Suprapubic skin (tissue), 4 donors: ENCODE measurements around the gene TAF11L10.
"Not testable (repeated sequence)": the region's sequence is repeated elsewhere in the genome, so short reads cannot be mapped to it uniquely, and the experiment has no call there.

Experiments used
- POLR2A ChIP-seq, 2 donors: fragments of 450-650 bp; IDR thresholded peaks; one replicate each; pipeline ENCODE4 v1.6.1; 2017; ENCODE audit warnings: antibody characterized with exemption in 2 of 2, mild to moderate bottlenecking in 2 of 2, moderate library complexity in 2 of 2
- POLR2AphosphoS5 ChIP-seq, 3 donors: sonication (generic); formaldehyde crosslinking; IDR thresholded peaks; one replicate each; pipeline ENCODE4 v1.6.1; 2017; ENCODE audit warnings: antibody characterized with exemption in 3 of 3
- TF ChIP-seq, protein P1 (sequence below), 2 donors: fragments of 200-600 bp in 1 of 2; fragments of 450-650 bp in 1 of 2; sonication (generic) in 1 of 2; IDR thresholded peaks; one replicate each; pipeline ENCODE4 v1.5.1; 2016 to 2019; ENCODE audit warnings: antibody characterized with exemption in 2 of 2, mild to moderate bottlenecking in 1 of 2, moderate library complexity in 1 of 2

DNA sequence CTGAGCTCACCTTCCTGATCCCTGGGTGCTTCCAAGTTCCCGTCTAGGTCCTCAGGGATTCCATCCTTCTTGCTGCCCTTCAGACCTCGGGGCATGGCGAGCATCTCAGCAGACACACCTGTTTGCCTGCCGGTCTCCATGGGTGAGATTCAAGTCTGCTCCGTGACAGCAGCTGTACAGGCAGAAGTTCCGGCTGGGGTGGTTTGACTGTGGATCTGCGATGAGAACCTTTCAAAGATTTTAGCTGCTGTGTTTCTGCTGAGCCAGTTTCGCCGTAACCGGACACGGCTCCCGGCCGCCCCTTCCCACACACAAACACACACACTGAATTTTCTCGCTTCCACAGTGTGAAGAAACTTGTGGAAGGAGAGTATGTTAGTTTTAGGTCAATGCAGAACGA is 3.4 kb downstream of the TAF11L10 start, which contains the start of gene TAF11L9:
- TF ChIP-seq, protein P1, sequence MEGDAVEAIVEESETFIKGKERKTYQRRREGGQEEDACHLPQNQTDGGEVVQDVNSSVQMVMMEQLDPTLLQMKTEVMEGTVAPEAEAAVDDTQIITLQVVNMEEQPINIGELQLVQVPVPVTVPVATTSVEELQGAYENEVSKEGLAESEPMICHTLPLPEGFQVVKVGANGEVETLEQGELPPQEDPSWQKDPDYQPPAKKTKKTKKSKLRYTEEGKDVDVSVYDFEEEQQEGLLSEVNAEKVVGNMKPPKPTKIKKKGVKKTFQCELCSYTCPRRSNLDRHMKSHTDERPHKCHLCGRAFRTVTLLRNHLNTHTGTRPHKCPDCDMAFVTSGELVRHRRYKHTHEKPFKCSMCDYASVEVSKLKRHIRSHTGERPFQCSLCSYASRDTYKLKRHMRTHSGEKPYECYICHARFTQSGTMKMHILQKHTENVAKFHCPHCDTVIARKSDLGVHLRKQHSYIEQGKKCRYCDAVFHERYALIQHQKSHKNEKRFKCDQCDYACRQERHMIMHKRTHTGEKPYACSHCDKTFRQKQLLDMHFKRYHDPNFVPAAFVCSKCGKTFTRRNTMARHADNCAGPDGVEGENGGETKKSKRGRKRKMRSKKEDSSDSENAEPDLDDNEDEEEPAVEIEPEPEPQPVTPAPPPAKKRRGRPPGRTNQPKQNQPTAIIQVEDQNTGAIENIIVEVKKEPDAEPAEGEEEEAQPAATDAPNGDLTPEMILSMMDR (IDR thresholded peaks at IDR 0.05): not testable (repeated sequence)
- not testable (repeated sequence) for TF ChIP-seq POLR2A, POLR2AphosphoS5 (IDR thresholded peaks at IDR 0.05)
